CD4-positive, alpha-beta T cell treated with Interleukin-1 beta for 1 hour (primary cell): Measurements from ENCODE around the gene IQCH.
A peak's percentile ranks its signal among the peaks of the same experiment; 100 is the strongest.

Experiments used
- DNase-seq, 2 donors: peaks; one replicate each; pipeline ENCODE4 v3.0.0-alpha.2; 2020 to 2022

The IQCH gene

DNA sequence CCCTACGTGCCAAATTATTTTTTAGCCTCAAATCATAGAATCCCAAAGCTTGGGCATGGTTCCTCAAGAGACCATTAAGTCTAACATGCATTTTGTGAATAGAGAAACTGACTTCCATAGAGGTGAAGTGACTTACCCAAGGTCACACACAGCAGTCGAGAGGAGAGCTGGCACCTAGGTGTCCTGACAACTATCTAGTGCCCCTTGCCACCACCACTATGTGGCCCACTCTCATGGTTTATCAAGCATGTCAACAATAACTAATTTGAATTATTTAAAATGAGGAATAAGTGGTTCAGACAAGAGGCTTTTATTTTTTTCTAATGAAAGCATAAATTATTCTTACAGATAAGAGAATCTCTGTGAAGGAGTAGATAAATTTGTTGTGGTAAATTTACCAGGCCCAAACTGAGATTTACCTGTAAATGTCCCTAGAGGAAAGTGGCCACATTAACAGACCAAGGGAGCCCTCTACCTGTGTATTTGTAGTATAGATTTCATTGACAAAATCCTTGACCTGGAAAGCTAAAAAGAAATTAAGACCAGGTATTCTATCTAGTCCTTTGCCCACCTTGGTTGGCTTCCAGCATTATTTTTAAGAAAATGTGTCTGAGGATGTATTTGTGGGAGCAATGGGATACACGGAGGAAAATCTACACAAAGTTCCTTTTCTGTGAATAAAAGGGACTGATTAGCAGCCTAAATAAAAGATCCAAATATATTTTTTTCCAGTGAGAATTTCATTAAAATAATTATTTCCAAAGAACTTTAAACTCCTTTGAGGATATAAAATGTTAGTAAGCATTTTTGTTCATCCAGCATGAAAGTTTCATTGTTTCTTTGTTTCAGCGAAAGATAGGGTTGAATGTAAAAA, 49.1 kb downstream of the IQCH start:
- peak; percentile 4 to 57 for DNase-seq

DNA sequence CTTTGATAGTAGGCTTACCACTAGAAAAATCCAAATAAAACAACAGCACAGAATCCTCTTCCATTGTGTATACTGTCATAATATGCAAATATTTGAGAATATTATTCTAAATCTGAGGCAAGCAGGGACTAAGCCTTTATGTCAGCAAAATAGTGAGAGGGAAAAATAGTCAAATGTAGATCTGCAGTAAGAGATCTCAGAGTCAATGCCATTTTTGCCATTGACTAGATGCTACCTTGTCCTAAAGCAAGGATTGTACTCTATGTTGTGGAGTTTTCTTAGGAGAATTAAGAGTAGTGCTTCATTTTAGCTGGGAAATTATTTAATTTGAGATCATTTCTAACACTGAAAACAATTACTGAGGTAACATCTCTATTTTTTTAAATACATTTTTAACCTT, 50.2 kb downstream of the IQCH start:
- DNase-seq: no peak

DNA sequence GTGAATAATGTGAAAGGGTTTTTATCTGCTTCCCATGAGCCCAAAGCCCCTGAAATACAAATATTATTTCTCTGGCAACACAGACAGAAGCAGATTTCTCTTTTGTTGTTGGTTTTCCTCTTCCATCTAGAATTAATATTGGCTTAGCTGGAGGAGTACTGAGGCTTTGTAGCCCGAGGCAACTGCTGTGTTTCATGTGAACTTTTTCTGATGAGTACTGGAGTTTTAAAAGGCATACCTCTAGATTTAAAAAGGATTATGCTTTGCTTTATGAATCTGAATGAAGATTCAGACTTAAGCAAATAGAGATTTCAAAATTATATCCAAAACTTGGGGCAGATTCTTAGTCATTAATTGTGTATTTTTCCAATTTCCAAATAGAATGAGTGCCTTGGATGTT, 50.9 kb downstream of the IQCH start:
- DNase-seq: no peak

DNA sequence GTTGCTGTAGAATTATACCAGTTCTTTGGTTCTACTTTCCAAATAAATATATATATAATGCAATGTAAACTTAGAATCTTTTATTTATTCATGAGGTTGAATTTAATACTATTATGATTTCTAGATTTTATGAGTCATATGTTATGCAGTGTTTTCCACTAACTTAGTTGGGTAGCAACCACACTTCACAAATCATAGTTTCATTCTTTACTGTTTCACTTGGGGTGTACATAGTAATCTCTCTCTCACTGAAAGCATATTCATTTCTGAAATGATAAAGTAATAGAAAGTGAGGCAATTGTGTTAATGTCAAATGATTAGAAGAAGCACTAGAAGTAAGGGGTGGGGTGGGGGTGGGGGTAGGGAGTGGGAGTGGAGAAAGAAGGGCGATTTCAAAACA, 52.6 kb downstream of the IQCH start:
- no peak for DNase-seq

DNA sequence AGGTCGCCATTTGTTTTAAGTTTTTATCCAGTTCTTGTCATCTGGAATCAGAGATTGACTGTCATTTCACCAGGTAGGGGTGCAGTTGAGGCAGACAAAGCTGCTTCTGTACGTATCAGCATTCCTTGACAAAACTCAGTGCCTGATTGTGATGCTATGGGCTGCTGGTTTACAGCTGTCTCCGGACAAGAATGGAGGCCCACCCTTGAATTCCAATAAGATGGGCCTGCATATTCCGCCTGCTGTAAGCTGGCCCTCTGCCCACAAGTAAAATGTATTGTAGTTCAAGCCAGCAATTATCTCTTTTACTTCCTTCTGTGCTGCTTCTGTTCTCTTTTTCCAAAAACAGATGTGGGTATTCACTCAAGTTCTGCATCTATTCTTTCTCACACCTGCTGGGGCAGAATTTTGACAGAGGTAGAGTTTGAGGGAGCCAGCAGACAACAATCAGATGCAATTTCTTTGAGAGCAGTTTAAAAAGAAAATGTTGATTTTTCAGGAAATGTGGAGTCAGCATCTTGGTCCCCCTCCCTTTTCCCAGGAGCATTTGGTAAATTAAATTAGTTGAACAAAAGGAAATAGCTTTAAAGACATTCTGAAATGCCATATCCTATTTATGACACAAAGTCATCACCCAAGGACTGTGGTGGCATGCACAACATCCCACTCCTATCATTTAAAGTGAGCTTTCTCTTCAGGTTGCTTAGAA, 53.5 kb downstream of the IQCH start:
- no peak for DNase-seq

DNA sequence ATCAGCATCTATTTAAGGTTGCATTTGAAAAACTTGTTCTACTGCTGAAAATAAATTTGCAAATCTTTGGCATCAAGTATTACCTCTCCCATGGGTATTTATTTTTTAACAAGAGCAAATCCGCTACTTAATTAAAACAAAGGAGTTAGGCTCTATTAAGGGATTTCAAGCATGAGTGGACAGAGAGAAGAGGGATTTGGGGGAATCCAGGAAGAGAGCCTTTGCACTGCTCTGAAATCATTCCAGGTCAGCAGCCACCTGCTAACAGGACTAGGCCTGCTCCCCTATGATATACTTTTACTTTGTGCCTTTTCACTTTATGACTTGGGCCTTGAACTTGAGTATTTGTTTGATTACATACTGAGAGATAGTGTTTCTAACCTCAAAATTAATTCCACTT, 57.1 kb downstream of the IQCH start:
- DNase-seq: no peak

DNA sequence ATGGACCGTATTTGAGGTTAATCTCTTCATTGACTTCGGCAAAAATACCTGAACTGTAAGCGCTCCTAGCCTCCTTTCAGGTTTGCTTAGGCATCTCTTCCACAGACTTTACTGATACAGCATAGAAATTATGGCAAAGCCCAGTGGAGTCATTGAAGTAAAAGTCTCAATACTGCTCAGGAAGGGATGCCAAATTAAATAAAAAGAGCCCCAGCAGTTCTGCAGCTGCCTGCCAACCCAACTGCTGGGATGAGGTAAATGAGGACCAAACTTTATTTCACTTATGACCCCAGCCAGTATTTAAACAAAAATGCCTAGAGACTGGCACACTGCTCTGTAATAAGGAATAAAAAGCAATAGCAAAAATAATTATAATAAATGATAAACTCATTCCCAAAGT, 65.4 kb downstream of the IQCH start:
- no peak for DNase-seq

DNA sequence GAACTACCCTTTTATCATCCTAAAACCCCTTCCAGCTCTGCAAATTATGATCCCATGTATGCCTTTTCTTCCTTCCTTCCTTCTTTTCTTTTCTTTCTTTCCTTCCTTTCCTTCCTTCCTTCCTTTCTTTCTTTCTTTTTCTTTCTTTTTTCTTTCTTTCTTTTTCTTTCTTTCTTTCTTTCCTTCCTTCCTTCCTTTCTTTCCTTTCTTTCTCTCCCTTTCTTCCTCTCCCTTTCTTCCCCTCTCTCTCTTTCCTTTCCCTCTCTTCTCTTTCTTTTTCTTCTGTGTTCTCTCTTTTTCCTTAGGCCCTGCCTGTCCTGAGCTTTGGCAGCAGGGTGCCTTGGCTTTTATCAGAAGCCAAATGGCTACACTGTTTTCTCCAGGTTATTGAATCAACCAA, 66.8 kb downstream of the IQCH start:
- no peak for DNase-seq

DNA sequence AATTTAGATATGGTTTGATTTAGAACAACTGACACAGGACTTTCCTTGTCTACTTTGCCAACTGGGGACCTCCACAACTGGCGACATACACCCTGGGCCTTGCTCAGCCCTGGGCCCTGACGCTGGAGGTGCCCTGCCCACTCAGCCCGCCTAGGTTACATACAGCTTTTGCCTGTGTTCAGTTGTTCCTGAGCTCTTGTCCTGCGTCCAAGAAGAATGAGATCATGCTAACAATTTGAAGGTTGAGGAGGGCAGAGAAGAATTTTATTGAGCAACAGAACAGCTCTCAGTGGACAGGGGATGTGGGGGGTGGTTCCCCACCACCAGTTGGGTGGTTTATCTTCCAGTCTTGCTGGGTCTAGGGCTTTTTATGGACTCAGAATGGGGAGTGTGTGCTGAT, 67.9 kb downstream of the IQCH start:
- DNase-seq: no peak

DNA sequence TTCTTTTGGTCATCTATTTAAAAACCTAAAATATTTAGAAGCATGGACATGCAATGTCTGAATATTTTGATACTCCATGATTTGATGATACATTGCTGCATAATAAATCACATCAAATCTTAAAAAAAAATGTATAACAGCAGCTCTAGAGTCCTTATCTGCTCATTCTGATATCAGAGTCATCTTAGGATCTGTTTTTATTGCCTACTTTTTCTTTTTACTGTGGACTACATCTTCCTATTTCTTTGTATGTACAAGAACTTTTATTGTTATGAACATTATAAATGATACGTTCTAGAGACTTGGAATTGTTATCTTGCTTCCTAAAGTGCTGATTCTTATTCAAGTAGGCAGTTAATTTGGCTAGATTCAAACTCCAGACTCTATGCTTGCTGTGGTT, 72.7 kb downstream of the IQCH start:
- DNase-seq: no peak

DNA sequence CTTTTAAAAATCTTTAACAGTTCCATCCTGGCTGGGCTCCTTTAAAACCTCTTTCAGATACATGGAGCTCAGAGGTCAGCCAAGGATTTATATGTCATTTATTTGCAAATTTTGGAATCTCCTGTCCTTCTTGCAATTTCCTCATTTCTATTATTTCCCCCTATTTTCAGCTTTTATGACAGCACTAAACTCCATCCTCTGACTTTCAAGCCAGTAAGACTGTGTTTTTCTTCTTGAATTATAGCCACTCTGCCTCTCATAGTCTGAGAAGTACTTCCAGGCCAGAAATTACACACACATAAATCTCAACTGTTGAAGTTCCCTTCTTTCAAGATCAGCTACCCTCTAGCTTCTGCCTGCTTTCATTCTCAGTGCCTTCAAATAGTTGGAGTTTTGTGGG, 73.2 kb downstream of the IQCH start:
- DNase-seq: no peak

DNA sequence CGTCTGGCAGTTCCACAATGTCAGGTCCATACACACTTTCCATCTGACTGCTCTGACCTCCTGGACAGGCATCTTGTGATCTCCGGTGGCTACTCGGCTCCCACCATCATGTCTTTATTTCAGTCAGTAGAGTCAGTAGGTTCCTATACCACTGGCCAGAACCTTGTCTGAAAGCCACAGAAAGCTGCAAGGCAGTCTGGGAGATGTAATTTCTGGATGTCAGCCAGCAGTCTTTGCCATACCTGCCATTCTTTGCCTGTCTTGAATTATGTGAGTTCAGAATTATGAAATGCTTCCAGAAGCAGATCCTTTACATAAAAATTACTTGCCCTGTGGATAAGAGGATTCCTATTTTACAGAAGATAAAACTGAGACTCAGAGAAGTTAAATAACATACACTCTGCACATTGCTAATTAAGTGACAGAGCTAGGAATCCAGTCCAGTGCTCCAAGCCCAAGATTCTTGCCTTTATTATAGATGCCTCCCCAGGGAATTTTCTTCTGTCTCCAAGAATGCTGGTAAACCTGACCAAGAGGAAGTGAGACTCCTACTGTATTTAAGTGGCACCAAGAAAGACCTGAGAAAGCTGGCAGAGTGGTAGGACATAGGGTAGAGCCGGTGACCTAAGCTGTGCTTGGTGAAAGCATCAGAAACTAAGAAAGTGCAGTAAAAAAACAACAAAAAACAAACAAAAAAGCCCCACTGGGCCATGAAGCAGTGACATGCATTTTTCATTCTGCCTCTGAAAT, 75.6 kb downstream of the IQCH start:
- no peak for DNase-seq

DNA sequence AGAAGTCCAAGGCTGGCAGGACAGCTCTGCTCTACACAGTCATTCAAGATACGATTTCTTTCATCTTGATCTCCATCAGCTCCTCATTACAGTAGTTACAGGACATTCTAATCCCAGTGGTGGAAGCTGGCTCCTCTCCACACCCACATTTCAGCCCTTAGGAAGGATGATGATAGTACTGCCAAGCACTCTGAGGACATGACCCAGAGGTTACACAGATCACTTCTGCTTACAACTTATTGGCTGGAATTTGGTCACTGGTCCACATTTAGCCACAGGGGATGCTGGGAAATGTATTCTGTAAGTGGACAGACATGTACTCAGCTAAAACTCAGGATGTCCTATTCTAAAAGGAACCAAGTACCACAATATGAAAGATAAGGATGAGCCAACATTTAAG, 77.1 kb downstream of the IQCH start:
- no peak for DNase-seq

DNA sequence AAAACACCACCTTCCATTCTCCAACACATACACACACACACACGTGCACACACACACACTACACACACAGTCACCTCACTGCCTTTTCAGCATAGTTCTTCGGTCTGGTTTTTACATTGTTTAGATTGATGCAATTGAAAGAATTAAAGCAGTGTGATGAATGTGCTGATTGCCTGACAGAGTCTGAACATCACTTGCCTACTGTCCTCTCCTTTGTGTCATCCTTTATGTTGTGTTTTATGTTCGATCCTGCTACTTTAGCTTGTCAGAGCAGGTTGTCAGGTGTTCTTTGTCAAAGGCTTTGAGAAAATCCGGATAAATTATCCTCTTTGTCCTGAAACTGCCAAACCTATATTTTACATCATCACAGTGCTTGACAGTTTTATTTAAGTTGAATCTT, 80.4 kb downstream of the IQCH start:
- no peak for DNase-seq

DNA sequence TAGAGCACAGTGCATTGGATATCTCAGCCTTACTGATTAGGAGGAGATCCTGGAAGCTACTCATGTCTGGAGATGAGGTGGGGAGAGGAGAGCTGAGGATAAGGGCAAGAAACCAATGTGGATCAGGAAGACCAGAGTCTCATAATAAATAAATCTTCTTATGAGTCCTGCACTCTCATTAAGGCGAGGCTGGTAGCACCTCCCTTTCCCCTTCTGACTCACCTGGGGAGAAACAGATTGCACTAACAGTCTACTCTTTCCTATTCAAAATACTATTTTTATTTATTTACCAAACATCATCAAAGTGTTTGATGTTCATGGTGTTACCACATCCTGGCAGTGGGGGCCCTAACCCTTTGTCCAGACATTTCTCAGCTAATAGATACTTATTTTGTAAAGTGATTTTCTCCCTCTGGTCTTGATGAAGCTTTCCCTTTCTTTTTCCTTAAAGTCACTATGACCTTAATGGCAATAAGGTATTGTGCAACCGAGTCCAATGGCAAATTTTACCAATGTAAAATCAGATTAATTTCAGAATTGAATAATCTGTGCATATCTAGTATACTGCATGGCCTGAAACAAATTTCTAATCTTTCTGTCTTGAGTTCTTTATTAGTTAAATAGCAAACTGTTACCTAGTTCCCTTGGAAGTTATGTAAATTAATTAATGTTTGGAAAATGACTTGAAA, 81.1 kb downstream of the IQCH start:
- no peak for DNase-seq

DNA sequence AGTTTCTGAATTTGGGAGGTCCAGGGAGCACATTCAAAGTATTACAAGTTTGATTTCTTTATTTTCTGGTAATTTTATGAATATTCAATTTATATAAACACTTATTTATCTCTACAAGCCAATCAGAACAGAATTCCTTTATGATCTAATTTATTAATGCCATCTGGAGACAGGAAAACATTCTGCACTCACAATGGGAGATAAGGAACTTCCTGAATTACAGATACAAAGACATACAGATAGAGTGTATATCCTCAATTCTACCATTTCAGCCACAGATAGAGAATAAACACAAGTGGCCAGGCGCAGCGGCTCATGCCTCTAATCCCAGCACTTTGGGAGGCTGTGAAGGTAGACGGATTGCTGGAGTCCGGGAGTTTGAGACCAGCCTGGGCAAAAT, 86.0 kb downstream of the IQCH start:
- no peak for DNase-seq

DNA sequence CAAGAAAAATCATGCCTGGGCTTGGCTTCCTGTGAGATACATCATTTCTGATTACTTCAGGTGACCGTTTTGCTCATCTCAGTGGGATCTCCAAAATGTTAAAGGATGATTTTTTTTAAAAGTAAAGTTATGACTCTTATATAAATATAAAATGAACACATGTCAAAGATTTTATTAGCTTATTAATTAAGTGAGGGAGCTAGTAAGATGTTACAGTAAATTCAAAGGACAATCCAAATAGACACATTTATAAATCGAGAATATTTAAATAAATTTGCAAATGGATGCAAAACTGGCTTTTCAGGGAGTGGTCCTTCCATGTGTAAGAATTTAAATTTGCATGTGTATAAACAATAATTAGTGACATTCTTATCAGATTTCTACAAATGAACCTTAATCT, 87.0 kb downstream of the IQCH start:
- no peak for DNase-seq

DNA sequence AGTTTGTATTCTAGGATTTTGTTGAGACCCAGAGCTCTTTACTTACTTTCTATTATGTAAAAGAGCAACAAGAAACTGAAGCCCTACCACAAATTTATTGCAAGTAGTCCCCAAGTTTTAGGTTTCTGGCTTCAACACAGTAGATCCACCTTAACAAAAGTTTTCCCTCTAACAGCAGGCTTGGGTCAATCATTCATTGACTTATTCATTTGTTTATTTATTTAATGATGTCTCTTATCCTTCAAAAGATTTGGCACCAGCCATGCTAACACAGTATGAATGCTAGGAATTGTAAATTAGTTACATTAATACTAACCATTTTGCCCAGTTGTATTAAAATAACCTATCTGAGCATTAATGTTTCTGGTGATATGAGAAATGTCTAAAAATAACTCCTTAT, 88.6 kb downstream of the IQCH start:
- DNase-seq: no peak

DNA sequence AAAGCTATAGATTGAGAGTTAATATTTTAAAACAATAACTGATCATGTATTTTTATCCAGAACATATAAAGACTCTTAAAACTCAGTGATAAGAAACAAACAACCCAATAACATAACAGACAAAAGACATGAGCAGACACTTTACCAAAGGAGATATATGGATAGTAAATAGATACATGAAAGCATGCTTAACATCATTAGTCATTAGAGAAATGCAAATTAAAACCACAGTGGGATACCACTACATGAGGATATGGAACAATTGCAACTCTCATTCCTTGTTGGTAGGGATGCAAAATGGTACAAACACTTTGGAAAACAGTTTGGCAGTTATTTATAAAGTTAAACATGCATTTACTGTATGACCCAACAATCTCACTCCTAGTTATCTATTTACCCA, 95.0 kb downstream of the IQCH start:
- DNase-seq: no peak

DNA sequence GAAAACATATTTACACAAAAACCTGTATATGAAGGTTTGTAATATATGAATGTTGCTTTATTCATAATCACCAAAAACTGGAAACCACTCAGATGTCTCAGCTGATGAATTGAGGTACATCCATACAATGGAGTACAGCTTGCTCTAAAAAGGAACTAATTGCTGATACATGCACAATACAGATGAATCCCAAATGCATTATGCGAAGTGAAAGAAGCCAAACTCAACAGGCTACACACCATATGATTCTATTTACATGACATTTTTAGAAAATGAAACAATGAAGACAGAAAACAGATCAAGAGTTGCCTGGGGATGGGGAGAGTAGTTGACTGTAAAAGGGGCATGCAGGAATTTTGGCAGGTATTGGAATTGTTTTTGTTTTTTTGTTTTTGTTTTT, 95.5 kb downstream of the IQCH start:
- DNase-seq: no peak

DNA sequence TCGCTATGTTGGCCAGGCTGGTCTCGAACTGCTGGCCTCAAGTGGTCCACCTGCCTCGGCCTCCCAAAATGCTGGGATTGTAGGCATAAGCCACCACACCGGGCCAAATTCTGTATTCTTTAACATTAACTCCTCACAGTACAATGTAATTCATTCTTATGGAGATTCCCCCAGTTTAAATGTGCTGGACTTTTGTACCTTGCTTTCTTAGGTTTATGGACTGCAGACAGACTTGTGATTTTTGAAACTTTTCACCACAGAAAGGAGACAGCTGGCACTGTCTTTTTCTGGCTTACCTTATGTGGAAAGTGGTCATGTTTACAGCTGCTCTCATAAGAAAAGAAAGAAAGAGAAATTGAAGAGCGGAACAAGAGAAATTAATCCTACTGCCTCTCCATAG, 103.8 kb downstream of the IQCH start:
- no peak for DNase-seq

DNA sequence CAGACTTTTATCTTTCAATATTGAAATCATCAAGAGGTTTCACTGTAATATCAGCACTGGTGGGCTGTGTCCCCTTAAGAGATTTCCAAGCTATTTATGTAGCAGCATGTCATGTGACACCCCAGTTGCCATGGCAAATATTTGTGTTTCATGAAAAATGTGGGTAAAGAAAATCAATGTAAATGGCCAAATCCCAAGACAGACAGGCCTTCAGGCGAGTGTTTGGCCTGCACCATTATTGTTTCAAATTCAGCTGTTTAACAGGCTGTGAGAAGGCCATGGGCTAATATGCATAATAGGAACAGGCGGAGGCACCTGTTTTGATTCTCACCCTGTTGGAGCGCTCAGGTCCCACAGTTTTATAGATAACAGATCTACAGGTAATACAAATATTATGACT, 104.2 kb downstream of the IQCH start:
- DNase-seq: no peak

DNA sequence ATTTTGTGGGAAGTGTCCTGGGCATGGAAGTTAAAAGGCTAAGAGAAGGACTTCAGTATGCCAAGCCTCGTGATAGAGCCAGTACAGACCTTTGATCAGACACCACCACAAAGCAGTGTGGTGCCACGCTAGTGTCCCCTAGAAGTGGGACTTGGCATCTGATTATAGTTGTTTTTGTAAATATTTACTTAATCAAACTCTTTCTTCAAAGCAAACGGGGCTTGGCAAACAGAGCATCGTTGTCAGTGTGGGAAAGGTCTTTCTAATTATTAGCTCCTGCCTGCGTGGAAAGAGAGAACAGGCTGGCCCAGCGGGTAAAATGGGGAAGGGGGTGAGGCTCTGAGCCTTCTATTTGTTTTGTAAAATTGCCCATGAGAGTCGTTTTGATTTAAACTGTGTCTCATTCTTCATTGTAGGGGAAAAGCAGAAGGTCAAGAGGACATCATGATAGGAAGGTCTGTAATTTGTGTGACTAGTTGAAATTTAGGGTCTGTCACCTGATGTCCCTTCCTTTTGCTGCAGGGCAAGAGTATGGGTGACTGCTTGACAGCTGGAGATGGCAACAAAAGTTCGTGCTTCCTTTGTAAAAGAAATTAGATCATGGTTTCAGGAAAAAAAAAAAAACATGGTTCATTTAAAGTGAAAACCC, 105.0 kb downstream of the IQCH start:
- no peak for DNase-seq
